Measurements from ENCODE around the gene VPS37C. TPM values are rescaled to one million over a fixed set of nuclear protein-coding genes. Genes with fewer than 3 reads are reported as not detected.

The VPS37C gene
- total RNA-seq, 2 donors from 2014 or later: 23.0 to 32.7 TPM

GRCh38 chr11:61118004-61118403 lies 43.2 kb downstream of the VPS37C start:
- Histone ChIP-seq H3K9me3 (no peaks in the 10 kb centered on the region), H3K36me3 (no peaks in the 10 kb centered on the region), H3K4me1 (ENCODE audit: control insufficient read depth in 1 of 2, low read depth in 2 of 2) (peaks cover 0 to 7% of the 10 kb centered on the region in 2 donors), H3K27me3 (replicated peaks; ENCODE audit: insufficient read depth) (no peaks in the 10 kb centered on the region), H3K4me3 (no peak overlapping the region), H3K27ac (no peak overlapping the region)
- DNase-seq (ENCODE audit: low spot score): no peak
- ATAC-seq (ENCODE audit: insufficient number of reproducible peaks, low FRiP score, low read depth): no peak
- no peak for TF ChIP-seq CTCF (IDR thresholded peaks at IDR 0.05)

- Histone ChIP-seq H3K27me3 (replicated peaks; ENCODE audit: insufficient read depth) (no peaks in the 10 kb centered on the region), H3K27ac (no peak overlapping the region), H3K4me1 (ENCODE audit: control insufficient read depth in 1 of 2, low read depth in 2 of 2) (peaks cover 0 to 7% of the 10 kb centered on the region in 2 donors), H3K4me3 (no peak overlapping the region), H3K9me3 (no peaks in the 10 kb centered on the region), H3K36me3 (no peaks in the 10 kb centered on the region)
- TF ChIP-seq CTCF (IDR thresholded peaks at IDR 0.05): no peak
- ATAC-seq (ENCODE audit: insufficient number of reproducible peaks, low FRiP score, low read depth): no peak
- no peak for DNase-seq (ENCODE audit: low spot score)
Measured at GRCh38 chr11:61117168-61117520, 44.1 kb downstream of the VPS37C start.

- TF ChIP-seq CTCF (IDR thresholded peaks at IDR 0.05): no peak
- ATAC-seq (ENCODE audit: insufficient number of reproducible peaks, low FRiP score, low read depth): no peak
Measured at GRCh38 chr11:61116426-61117167, 44.6 kb downstream of the VPS37C start.

GRCh38 chr11:61115498-61116224 lies 45.6 kb downstream of the VPS37C start:
- no peaks in the 10 kb centered on the region for H3K9me3 ChIP-seq
- H3K27ac ChIP-seq: no peak overlapping the region
- no peak for TF ChIP-seq CTCF (IDR thresholded peaks at IDR 0.05)
- H3K27me3 ChIP-seq (replicated peaks; ENCODE audit: insufficient read depth): no peaks in the 10 kb centered on the region
- no peaks in the 10 kb centered on the region for H3K36me3 ChIP-seq
- H3K4me1 ChIP-seq (ENCODE audit: control insufficient read depth in 1 of 2, low read depth in 2 of 2): peaks cover 0 to 4% of the 10 kb centered on the region in 2 donors
- DNase-seq (ENCODE audit: low spot score): no peak
- no peak for ATAC-seq (ENCODE audit: insufficient number of reproducible peaks, low FRiP score, low read depth)
- no peak overlapping the region for H3K4me3 ChIP-seq

More at GRCh38 chr11:61116426-61117167, 44.6 kb downstream of the VPS37C start:
- H3K27ac ChIP-seq: no peak overlapping the region
- no peaks in the 10 kb centered on the region for H3K27me3 ChIP-seq (replicated peaks; ENCODE audit: insufficient read depth)
- H3K4me3 ChIP-seq: no peak overlapping the region
- no peak for DNase-seq (ENCODE audit: low spot score)
- H3K9me3 ChIP-seq: no peaks in the 10 kb centered on the region
- peaks cover 0 to 7% of the 10 kb centered on the region in 2 donors for H3K4me1 ChIP-seq (ENCODE audit: control insufficient read depth in 1 of 2, low read depth in 2 of 2)
- no peaks in the 10 kb centered on the region for H3K36me3 ChIP-seq

- H3K27me3 ChIP-seq (replicated peaks; ENCODE audit: insufficient read depth): no peaks in the 10 kb centered on the region
- no peaks in the 10 kb centered on the region for H3K4me1 ChIP-seq (ENCODE audit: control insufficient read depth in 1 of 2, low read depth in 2 of 2)
- H3K27ac ChIP-seq: no peak overlapping the region
- no peaks in the 10 kb centered on the region for H3K36me3 ChIP-seq
- DNase-seq (ENCODE audit: low spot score) (no peak), ATAC-seq (ENCODE audit: insufficient number of reproducible peaks, low FRiP score, low read depth) (no peak)
- H3K9me3 ChIP-seq: no peaks in the 10 kb centered on the region
- H3K4me3 ChIP-seq: no peak overlapping the region
- no peak for TF ChIP-seq CTCF (IDR thresholded peaks at IDR 0.05)
Measured at GRCh38 chr11:61114913-61115312, 46.3 kb downstream of the VPS37C start.

Measured in thoracic aorta (tissue), 2 donors.